Epidermal melanocyte (primary cell): ENCODE results near the gene FYTTD1.

Experiments used
- DNase-seq: peaks from one replicate; pipeline ENCODE4 v3.0.0; 2011; ENCODE audit warnings: low spot score; ENCODE audit not compliant: insufficient read length

The FYTTD1 gene

DNA sequence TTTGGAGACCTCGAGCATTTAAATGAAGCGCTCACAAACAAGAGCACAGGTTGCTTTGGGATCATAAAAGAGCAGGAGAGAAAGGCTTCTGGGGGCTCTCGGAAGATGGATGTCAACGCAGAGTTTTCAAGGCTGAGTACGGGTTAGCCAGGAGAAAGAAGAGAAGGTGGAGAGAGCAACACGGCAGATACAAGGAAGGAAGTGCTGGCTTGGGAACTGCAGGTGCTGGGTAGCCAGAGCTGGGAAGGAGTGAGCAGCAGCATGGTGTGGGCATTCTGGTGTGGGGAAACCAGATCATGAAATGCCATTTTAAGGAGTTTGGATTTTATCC is 12.4 kb upstream of the FYTTD1 start:
- no peak for DNase-seq

DNA sequence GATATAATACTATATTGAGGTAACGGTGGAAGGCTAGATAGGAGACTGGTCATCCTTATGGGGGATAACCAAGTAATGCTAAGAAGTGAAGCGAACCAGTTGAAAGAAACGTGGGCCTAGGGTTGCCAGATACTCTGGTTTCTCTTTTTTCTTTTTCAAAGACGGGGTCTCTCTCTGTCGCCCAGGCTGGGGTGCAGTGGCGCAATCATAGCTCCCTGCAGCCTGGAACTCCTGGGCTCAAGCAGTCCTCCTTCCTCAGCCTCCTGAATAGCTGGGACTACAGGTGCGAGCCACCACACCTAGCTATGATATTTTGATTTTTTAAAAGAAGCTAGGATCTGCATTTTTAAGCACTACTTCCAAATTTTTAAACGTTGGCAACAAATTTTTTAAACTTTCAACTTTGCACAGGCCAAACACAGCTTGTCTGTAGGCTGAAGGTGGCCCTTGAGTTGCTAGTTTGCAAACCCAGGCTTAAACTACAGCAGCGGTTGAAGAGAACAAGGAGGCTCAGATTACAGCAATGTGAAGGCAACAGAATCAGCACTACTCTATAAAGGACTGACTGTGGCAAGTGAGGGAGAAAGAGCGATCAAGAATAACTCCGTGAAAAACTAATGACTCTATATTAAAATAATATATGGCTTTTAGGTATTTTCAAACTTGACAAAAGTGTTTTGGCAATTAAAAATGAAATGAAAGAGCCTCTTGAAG is 11.8 kb upstream of the FYTTD1 start:
- DNase-seq = no peak

DNA sequence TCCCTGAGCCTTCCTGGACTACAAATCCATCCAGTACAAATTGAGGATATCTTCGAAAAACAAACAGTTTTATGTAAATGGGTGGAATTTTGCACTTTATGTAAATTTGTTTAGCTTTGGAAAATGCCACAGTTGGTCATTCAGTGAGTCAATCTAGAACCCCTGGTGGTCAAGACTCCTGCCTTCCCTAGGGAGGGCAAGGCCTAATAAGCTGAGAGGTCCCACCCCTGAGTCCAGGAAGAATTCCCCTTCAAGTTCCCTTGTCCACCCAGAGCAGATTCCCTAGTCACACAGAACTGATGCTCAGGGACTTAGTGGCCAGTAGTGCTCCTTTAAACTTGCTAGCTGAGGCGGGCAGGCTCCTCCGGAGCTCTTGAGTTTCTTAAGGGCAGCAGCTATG is 6.9 kb upstream of the FYTTD1 start:
- DNase-seq = no peak

DNA sequence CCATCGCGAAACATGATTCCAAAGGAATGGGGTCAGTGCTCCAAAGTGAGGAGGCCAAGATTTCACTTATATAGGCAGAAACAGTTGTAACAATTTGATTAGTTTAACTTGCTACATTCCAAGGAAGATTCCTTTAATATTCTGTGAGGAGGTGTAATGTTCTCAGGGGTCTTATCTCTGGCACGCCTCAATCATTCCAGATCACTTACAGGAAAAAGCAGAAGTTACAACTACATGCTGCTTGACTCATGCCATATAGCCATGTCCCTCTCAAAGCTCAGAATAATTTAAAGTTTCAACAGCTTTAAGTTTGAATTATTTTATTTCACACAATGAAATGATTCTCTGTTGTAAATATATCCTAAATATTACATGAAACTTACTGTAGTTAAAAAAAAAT is 3.5 kb upstream of the FYTTD1 start:
- DNase-seq = no peak

DNA sequence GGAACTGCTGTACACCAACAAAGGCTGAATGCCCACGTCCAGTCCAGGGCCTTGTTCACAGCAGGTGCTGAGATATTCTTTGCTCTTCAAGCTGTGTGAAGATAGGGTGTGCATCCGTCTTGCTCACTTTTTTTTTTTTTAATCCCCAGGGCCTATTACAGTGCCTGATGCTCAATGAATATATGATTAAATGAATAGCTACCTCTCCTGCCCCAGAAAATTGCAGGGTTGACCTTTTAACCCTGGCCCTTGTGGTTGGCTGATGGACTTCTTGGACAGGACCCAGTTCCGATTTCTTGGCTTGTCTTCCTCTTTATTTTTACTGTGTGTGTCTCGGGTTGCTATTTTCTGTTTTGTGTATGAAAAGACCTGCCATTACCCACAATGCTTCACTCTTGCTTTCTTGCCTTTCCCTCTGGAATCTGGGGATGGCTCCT is 2.9 kb upstream of the FYTTD1 start:
- no peak for DNase-seq

DNA sequence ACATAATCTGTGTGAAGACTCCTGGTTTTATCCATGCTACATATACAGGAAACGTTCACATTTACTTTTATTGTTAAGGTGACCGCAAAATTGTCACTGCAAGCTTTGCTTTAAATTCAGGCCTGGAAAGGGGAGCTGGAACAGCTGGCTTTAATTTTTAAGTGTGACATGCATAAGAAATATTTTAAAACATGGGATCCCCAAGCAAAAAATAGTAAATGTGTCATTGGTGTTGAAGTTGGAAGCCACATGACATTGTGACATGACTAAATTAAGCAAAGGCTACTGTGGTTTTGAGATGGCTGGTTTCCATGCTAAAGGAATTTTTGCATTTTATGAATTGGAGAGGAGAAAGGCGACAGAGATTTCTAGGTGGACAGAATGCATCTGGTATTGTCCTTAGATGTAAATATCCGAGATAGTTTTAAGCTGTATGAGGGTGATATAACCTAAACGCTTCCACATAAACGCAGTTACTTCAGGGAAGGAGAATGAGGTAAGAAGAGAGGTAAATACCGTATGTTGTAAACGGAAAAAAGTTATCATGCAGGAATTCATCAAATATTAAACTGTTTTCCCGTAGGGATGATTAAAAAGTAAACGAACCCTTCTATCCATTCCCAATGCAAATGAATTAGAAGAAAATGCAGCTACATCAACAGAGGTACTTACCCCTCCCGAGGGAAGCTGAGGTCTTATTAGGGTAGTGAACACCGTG is 927 bp upstream of the FYTTD1 start:
- no peak for DNase-seq

DNA sequence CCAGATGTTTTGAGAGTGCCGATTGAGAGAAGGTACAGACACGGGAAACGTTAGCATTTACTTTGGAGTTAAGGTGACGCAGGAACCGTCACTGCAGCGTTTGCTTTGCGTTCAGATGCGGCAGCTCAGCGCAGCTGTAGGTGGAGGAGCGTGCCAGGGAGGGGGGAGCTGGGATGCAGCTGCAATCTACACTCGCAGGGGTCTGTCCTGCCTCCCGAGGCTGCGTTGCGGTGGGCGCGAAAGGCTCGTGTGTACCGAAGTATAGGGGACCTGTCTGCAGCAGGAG is 425 bp upstream of the FYTTD1 start:
- DNase-seq = peak; percentile 17

DNA sequence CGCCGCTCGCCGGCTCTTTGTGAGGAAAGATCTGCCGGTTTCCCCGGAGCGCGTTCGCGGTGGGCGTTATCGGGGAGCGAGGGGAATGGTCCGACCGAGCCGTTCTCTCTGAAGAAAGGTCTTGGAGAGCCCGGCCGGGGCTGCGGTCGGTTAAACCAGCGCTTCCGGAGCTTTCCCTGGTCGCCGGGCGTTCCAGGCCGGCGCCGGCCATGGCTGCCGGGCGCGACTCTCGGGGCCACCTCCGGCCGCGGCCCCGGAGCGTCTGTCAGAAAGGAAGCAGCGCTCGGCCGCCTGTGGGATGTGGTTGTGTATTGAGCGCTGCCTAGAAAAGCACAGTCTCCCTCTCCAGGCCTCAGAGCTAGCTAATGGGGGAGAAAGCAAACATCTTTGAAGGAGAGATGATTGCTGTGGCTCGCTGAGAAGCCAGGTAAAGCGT is 731 bp downstream of the FYTTD1 start:
- peak; percentile 74 for DNase-seq

DNA sequence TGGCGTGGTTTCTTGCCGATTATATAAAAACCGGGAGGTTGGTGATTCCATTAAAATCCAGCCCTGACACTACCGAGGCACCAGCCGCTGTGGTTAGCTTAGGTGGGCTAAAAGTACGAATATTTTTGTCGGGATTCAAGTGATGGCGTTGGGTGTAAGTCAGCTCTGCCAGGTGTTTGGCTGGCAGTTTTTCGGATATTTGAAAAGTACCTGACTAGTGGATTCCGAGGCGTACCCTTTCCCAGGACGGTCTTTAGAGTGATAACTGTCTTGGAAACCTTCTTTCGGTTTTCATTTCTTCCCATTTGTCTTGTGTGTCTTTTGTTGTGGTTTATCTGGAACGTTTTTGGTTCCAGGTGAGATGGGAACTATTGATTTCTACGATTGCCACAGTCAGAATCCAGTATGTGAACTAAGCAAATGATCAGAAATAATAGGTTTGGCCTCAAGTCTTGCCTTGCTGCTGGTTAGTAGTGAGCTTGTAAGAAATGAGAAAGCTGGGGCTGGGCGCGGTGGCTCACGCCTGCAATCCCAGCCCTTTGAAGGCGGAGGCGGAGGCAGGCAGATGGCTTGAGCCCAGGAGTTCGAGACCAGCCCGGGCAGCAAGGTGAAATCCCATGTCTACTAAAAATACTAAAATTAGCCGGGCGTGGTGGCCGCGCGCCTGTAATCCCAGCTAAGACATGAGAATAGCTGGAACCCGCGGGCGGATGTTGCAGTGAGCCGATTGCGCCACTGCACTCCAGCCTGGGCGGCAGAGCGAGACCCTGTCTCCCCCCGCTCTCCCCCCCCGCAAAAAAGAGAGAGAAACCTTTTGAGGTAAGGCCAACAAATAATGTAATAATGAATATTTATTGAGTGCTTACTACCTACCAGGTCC is 1.4 kb downstream of the FYTTD1 start:
- no peak for DNase-seq

DNA sequence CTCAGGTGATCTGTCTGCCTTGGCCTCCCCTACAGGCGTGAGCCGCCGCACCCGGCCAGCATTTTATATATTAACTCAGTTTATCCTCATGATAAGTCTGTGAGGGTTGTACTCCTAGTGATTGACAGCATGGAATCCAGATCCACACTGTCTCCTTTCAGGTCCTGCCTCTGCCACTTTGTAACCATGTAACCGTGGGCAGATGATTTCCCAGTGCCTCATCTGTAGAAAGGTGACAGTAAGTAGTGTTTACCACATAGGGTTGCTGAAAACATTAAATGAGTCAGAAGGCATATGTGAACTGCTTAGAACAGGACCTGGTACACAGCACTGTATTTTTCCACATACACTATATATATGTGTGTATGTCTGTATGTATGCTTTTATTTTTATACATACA is 2.4 kb downstream of the FYTTD1 start:
- DNase-seq = no peak

DNA sequence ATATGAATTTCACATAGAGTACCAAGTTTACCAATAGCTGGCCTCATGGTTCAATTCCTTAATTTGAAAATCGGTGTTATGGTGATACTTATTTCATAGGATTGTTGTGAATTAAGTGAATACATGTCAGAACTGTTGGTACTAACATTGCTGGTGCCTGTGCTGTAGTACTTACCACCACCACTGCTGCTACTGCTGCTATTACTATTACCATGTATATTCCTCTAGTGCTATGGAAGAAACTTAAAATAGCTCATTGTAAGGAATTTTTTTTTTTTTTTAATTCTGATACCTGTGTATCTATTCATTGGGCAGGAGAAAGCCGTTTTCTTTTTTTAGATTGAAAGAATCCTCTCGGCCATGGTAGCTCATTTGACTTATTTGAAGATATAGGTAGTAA is 3.6 kb downstream of the FYTTD1 start:
- no peak for DNase-seq

DNA sequence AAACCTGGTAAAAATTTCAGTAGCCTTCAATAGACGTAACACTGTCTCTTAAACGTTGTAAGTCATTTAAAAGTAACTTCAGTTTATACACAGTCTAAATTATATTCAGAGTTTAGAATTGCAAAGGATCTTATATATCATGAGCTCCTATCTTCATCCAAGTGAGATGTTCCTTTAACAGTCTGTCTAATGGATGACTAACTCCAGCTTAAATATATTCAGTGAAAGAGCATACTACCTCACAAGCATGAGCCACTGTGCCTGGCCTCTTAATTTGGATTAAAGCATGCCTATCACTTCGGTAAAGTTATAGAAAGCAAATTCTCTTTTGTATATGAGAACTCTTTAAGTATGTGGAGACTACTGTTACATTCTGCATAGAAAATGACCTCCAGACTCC is 7.0 kb downstream of the FYTTD1 start:
- no peak for DNase-seq

DNA sequence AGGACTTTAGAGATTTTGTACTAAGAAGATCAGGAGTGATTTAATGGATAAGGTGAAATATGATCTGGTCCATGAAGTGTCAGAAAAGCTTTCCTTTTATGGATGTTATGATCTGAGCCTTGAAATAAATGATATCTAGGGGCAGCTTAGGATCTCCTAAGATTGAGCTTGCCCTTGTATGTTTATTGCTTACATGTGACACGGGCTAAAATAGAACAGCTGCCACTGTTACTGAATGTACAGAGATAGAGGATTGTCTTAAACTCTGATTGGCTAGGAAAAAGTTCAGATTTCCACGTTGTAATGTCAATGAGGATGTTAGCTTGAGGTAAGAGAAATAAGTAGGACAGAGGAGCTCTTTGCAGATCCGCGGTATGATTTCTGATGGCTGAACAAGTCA is 8.8 kb downstream of the FYTTD1 start:
- DNase-seq = no peak

DNA sequence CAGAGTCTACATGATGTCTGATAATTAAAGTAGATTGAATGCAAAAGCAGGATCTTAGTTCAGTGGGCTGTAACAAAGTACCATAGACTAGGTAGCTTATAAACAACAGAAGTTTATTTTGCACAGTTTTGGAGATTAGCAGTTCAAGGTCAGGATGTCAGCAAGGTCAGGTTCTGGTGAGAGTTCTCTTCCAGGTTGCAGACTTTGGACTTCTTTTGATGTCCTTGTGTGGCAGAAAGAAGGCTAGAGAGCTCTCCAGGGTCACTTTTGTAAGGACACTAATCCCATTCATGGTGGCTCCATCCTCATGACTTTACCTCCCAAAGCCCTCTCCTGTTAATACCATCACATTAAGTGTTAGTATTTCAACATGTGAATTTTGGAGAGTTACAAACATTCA is 12.1 kb downstream of the FYTTD1 start:
- DNase-seq = no peak

DNA sequence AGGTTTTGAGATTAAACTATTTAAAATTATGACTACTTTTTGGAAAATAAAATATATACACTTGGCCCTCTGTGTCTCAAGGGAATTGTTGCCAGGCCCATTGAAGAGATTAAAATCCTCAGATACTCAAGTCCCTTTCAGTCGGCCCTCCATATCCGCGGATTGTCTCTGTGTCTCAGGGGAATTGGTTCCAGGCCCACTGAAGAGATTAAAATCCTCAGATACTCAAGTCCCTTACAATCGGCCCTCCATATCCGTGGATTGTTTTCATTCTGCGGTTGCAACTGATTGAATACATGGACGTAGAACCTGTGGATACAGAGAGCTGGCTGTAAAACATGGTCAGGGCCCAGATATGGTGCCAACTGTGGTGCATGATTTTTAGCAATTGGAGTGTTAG is 25.6 kb downstream of the FYTTD1 start:
- no peak for DNase-seq

DNA sequence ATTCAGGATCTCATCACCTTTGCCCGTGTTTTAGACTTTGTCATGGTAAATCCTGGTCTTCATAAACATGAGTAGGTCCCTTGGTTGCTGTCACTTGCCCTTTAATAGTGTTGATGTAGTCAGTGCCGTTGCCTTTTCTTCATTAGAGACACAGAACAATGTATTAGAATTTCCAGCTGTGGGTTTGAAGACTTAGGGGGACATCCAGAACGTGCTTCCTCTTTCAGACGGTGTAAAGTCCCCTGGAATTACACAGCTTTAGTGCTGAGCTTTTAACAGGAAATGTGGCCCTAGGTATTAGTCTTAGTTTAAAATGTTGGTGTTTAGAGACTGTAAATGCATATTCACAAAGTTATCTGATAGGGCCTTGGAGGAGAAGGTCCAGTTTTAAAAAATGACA is 32.5 kb downstream of the FYTTD1 start:
- no peak for DNase-seq

DNA sequence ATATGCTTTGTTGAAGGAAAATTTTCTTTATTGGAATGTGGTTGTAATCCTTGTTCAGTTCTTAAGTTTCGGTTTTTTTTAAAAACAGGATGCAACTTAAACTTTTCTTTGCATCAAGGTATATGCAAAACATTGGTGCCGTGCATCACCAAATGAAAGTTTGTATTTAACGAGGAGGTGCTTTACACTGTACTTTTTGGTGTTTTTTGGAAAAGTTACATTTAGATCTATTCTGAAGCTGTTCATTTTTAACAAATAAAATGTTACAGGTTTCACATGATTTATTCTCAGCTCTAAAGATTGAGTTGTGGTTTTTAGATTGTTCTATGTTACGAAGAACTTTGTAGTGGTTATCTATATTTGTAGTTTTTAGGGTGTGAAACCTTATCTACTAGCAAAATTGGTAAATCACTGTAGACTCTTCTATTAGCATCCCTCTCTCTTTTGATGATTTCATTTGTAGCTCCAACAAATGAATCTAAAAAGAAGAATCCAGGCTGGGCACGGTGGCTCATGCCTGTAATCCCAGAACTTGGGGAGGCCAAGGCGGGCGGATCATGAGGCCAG is 34.4 kb downstream of the FYTTD1 start:
- DNase-seq = no peak

DNA sequence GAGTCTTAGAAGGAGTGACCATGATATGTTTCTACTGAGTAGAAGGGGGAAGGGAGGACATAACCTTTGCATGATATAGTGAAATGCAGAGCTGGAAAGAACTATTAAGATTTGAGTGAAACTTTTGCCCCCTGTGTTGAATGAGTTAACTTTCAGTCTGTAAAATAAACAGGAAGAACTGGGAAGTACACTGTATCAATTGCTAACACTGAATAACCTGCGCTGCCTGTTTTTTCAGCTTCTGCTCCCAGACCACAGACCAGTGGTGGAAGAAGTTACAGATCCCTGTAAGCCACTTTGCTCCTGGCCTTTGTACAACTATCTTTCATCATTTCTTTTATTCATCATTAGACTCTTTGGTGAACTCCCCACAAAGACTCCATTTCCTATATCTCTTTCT is 37.7 kb downstream of the FYTTD1 start:
- DNase-seq = no peak

DNA sequence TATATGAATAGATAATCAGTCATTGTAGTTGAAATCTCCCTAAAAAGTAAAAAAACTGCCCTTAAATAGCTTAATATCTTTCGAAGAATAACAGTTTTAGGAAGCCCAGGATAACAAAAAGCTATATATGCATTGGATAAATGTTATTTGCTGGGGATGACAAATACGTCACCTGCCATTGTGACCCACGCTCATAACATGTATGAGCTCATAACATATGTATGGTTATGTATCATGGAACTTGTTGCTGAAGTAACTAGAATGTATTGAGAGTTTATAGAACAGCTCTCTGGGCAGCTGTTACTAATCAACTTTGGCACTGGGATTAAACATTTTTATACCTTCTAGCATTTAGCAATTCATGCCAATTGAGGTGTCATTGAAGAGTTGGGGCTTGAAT is 39.6 kb downstream of the FYTTD1 start:
- no peak for DNase-seq

DNA sequence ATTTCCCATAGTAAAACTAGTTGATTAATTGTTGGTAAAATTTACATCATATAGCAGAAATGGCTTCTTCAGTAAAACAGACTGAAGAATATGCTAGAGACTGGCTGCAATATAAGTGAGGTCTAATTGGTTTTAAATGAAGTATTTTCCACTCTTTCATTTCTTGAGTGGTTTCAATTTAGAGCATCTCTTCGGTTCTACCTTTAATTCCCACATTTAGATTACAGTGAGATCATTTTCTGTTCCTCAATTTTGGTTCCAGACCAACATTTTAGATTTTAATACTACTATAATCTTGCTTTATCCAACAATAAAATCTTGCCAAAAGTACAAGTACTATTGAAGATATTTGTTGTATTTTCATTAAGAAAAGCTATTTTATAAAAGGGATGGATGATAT is 40.4 kb downstream of the FYTTD1 start:
- DNase-seq = no peak

DNA sequence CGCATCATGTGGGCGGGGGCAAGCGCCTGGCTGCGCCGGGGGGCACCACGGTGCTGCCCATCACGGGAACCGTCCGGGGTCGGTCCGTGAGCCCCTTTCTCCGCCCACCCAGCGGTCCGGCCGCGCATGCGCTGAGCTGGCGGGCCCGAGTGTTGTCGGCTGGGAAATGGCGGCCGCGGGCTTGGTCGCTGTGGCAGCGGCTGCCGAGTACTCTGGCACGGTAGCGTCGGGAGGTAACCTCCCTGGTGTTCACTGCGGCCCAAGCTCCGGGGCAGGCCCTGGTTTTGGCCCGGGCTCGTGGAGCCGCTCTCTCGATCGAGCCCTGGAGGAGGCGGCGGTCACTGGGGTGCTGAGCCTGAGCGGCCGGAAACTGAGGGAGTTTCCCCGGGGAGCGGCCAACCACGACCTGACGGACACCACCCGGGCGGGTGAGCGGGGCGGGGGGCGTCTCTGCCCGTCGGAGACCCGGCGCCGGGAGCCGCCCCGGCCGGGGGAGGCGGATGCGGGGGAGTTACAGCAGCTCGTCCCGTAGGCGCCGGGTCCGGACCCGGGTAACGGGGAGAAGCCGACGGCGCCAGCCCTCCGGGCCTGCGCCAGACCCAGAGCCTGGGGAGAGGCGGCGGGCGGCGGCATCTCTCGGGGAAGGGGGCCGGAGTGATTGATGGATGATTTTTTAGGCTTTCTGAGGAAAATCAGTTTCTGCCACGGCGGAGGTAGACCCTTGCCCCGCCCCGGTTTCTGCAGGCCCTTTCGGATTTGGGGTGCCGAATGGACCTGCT is 41.6 kb downstream of the FYTTD1 start, which contains the start of gene LRCH3:
Gene LRCH3, plus strand, starts transcription at position 142 of the 779 bp plus-strand sequence. Its CDS starts 25 bp downstream, at position 167.
- DNase-seq = peak; percentile 98
